Measurements from ENCODE around the gene GADD45B. TPM values are rescaled to one million over a fixed set of nuclear protein-coding genes. Genes with fewer than 3 reads are reported as not detected.

Gene GADD45B
- total and polyA plus RNA-seq, 10 of the 15 experiments (the other 5 are each of a cell fraction or from before 2014, with no cell fraction given), result 2.4 to 180 (median 91.1) TPM

DNA sequence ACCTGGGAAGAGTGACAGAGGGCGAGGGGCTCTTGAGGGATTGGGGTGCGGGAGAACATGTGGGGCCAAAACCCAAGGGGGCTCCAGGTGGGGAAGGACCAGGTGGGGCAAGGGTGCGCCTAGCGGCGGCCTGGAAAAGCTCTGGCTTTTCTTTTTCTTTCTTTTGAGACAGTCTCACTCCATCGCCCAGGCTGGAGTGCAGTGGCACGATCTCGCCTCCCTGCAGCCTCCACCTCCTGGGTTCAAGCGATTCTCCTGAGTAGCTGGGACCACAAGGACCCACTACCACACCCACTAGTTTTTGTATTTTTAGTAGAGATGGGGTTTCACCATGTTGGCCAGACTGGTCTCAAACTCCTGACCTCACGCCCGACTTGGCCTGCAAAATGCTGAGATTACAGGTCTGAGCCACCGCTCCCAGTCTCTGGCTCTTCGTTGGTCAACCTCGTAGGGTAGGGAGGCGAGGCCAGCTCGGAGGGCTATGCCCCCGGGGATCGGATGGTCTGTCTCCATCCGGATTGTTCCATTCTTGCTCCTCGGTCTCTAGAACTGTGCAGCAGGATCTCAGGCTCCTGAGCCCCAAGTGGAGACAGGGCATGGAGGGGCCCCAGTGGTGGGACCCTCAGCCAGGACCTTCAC lies 3.7 kb downstream of the GADD45B start (continued):
- TF ChIP-seq, protein P1, sequence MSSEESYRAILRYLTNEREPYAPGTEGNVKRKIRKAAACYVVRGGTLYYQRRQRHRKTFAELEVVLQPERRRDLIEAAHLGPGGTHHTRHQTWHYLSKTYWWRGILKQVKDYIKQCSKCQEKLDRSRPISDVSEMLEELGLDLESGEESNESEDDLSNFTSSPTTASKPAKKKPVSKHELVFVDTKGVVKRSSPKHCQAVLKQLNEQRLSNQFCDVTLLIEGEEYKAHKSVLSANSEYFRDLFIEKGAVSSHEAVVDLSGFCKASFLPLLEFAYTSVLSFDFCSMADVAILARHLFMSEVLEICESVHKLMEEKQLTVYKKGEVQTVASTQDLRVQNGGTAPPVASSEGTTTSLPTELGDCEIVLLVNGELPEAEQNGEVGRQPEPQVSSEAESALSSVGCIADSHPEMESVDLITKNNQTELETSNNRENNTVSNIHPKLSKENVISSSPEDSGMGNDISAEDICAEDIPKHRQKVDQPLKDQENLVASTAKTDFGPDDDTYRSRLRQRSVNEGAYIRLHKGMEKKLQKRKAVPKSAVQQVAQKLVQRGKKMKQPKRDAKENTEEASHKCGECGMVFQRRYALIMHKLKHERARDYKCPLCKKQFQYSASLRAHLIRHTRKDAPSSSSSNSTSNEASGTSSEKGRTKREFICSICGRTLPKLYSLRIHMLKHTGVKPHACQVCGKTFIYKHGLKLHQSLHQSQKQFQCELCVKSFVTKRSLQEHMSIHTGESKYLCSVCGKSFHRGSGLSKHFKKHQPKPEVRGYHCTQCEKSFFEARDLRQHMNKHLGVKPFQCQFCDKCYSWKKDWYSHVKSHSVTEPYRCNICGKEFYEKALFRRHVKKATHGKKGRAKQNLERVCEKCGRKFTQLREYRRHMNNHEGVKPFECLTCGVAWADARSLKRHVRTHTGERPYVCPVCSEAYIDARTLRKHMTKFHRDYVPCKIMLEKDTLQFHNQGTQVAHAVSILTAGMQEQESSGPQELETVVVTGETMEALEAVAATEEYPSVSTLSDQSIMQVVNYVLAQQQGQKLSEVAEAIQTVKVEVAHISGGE (CRISPR knock-in tag; IDR thresholded peaks at IDR 0.05), result 0 out of 2 replicates have a peak, but pooled peaks have one; percentile 6
- TF ChIP-seq, protein P2, sequence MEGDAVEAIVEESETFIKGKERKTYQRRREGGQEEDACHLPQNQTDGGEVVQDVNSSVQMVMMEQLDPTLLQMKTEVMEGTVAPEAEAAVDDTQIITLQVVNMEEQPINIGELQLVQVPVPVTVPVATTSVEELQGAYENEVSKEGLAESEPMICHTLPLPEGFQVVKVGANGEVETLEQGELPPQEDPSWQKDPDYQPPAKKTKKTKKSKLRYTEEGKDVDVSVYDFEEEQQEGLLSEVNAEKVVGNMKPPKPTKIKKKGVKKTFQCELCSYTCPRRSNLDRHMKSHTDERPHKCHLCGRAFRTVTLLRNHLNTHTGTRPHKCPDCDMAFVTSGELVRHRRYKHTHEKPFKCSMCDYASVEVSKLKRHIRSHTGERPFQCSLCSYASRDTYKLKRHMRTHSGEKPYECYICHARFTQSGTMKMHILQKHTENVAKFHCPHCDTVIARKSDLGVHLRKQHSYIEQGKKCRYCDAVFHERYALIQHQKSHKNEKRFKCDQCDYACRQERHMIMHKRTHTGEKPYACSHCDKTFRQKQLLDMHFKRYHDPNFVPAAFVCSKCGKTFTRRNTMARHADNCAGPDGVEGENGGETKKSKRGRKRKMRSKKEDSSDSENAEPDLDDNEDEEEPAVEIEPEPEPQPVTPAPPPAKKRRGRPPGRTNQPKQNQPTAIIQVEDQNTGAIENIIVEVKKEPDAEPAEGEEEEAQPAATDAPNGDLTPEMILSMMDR (IDR thresholded peaks at IDR 0.05 in 2 of 3, conservative IDR thresholded peaks at IDR 0.05 in 1 of 3; ENCODE audit: control insufficient read depth in 2 of 3, extremely low read depth in 1 of 3, insufficient read depth in 1 of 3, low read depth in 3 of 3, low read length in 3 of 3), result peak; percentile 41 to 61 (median 59); a peak in 5 of 6 replicates
- TF ChIP-seq ATF7 (IDR thresholded peaks at IDR 0.05; ENCODE audit: low read depth) (0 out of 2 replicates have a peak, but pooled peaks have one; percentile 7), PAX5 (IDR thresholded peaks at IDR 0.05; ENCODE audit: borderline replicate concordance, low read depth, low read length) (peak; percentile 5; the same call in 1 of the 2 replicates)
- TF ChIP-seq, protein P3, sequence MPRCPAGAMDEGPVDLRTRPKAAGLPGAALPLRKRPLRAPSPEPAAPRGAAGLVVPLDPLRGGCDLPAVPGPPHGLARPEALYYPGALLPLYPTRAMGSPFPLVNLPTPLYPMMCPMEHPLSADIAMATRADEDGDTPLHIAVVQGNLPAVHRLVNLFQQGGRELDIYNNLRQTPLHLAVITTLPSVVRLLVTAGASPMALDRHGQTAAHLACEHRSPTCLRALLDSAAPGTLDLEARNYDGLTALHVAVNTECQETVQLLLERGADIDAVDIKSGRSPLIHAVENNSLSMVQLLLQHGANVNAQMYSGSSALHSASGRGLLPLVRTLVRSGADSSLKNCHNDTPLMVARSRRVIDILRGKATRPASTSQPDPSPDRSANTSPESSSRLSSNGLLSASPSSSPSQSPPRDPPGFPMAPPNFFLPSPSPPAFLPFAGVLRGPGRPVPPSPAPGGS (IDR thresholded peaks at IDR 0.05; ENCODE audit: borderline replicate concordance, insufficient read depth, low read depth, low read length, poor library complexity, severe bottlenecking), result no peak
